Measurements from ENCODE around the gene MAST3. TPM values are rescaled to one million over a fixed set of nuclear protein-coding genes. Genes with fewer than 3 reads are reported as not detected.
A peak's percentile ranks its signal among the peaks of the same experiment; 100 is the strongest.
"Not testable (repeated sequence)": the region's sequence is repeated elsewhere in the genome, so short reads cannot be mapped to it uniquely, and the experiment has no call there.

Gene MAST3
- total RNA-seq, 4 donors from 2014 or later: 47.8 to 56.3 (median 52.0) TPM

- TF ChIP-seq CTCF (IDR thresholded peaks at IDR 0.05): no peak
- no peak for TF ChIP-seq POLR2A (IDR thresholded peaks at IDR 0.05)
- Histone ChIP-seq H3K27me3 (peaks cover 0 to 4% of the 10 kb centered on the region in 2 donors), H3K4me3 (no peak overlapping the region), H3K36me3 (no peaks in the 10 kb centered on the region), H3K27ac (no peak overlapping the region), H3K4me1 (peaks cover 0 to 24% (median 11%) of the 10 kb centered on the region in 4 donors), H3K9me3 (no peaks in the 10 kb centered on the region)
- no peak for DNase-seq
Measured at GRCh38 chr19:18101268-18101667, 3.7 kb downstream of the MAST3 start.

- peaks cover 0 to 4% of the 10 kb centered on the region in 2 donors for H3K27me3 ChIP-seq
- TF ChIP-seq CTCF (IDR thresholded peaks at IDR 0.05) (no peak), POLR2A (IDR thresholded peaks at IDR 0.05) (no peak)
- peak overlapping the region in 1 of 4 donors; percentile 2 for H3K27ac ChIP-seq
- DNase-seq: no peak
- no peaks in the 10 kb centered on the region for H3K9me3 ChIP-seq
- peaks cover 0 to 19% (median 10%) of the 10 kb centered on the region in 4 donors for H3K4me1 ChIP-seq
- H3K4me3 ChIP-seq: no peak overlapping the region
- H3K36me3 ChIP-seq: no peaks in the 10 kb centered on the region
Measured at GRCh38 chr19:18102916-18103542, 5.5 kb downstream of the MAST3 start.

- H3K9me3 ChIP-seq: no peaks in the 10 kb centered on the region
- no peaks in the 10 kb centered on the region for H3K36me3 ChIP-seq
- peaks cover 0 to 15% (median 7%) of the 10 kb centered on the region in 4 donors for H3K4me1 ChIP-seq
- no peaks in the 10 kb centered on the region for H3K27me3 ChIP-seq
- H3K27ac ChIP-seq: peak overlapping the region in 2 of 4 donors; percentile 55 to 71
- TF ChIP-seq CTCF (IDR thresholded peaks at IDR 0.05): no peak
- no peak for TF ChIP-seq POLR2A (IDR thresholded peaks at IDR 0.05)
- DNase-seq: no peak
- peak overlapping the region; percentile 23 to 59 (median 42) for H3K4me3 ChIP-seq
Measured at GRCh38 chr19:18104793-18105131, 7.2 kb downstream of the MAST3 start.

GRCh38 chr19:18105259-18105658 is 7.7 kb downstream of the MAST3 start:
- not testable (repeated sequence) for H3K9me3 ChIP-seq, H3K4me3 ChIP-seq, DNase-seq, H3K27me3 ChIP-seq, H3K36me3 ChIP-seq
- H3K4me1 ChIP-seq: peaks cover 0 to 18% (median 8%) of the 10 kb centered on the region in 4 donors
- peak overlapping the region in 1 of 4 donors; percentile 10 for H3K27ac ChIP-seq

GRCh38 chr19:18107235-18107634 is 9.7 kb downstream of the MAST3 start:
- H3K4me3 ChIP-seq: no peak overlapping the region
- H3K9me3 ChIP-seq: no peaks in the 10 kb centered on the region
- no peaks in the 10 kb centered on the region for H3K27me3 ChIP-seq
- DNase-seq: no peak
- TF ChIP-seq CTCF (IDR thresholded peaks at IDR 0.05) (no peak), POLR2A (IDR thresholded peaks at IDR 0.05) (no peak)
- H3K36me3 ChIP-seq: peaks cover 0 to 4% (median 0%) of the 10 kb centered on the region in 3 donors
- H3K27ac ChIP-seq: peak overlapping the region in 1 of 4 donors; percentile 83
- H3K4me1 ChIP-seq: peaks cover 0 to 26% (median 14%) of the 10 kb centered on the region in 4 donors

- peak in 1 of 3 donors; percentile 75 for DNase-seq
- H3K4me1 ChIP-seq: peaks cover 0 to 26% (median 14%) of the 10 kb centered on the region in 4 donors
- H3K27ac ChIP-seq: peak overlapping the region; percentile 83 to 97 (median 89)
- H3K36me3 ChIP-seq: peaks cover 0 to 12% (median 0%) of the 10 kb centered on the region in 3 donors
- H3K4me3 ChIP-seq: peak overlapping the region in 2 of 4 donors; percentile 71 to 83
- TF ChIP-seq CTCF (IDR thresholded peaks at IDR 0.05): no peak
- TF ChIP-seq POLR2A (IDR thresholded peaks at IDR 0.05): peak in 1 of 2 donors; percentile 56
- H3K9me3 ChIP-seq: no peaks in the 10 kb centered on the region
- no peaks in the 10 kb centered on the region for H3K27me3 ChIP-seq
Measured at GRCh38 chr19:18108897-18109296, 11.3 kb downstream of the MAST3 start.
